Suprapubic skin (tissue), 4 donors: ENCODE measurements around the gene PLS1. TPM values are rescaled to one million over a fixed set of nuclear protein-coding genes. Genes with fewer than 3 reads are reported as not detected.
"Not testable (repeated sequence)": the region's sequence is repeated elsewhere in the genome, so short reads cannot be mapped to it uniquely, and the experiment has no call there.

Experiments used
- DNase-seq, 2 donors: peaks; one replicate each; pipeline ENCODE4 v3.0.0-alpha.2; 2019; ENCODE audit warnings: low spot score in 2 of 2
- H3K27ac ChIP-seq: fragments of 200-600 bp; sonication (generic); one replicate; pipeline ENCODE4 v1.5.1; 2019
- H3K27me3 ChIP-seq: fragments of 200-600 bp; sonication (generic); one replicate; pipeline ENCODE4 v1.5.1; 2019
- H3K36me3 ChIP-seq: fragments of 200-600 bp; sonication (generic); one replicate; pipeline ENCODE4 v1.5.1; 2019
- H3K4me1 ChIP-seq: fragments of 200-600 bp; sonication (generic); one replicate; pipeline ENCODE4 v1.5.1; 2019
- H3K4me3 ChIP-seq: fragments of 200-600 bp; sonication (generic); one replicate; pipeline ENCODE4 v1.5.1; 2019; ENCODE audit warnings: mild to moderate bottlenecking
- H3K9me3 ChIP-seq: fragments of 200-600 bp; sonication (generic); one replicate; pipeline ENCODE4 v1.5.1; 2019
- EP300 ChIP-seq: sonication (generic); formaldehyde crosslinking; IDR thresholded peaks from one replicate; pipeline ENCODE4 v1.6.1; 2017; ENCODE audit warnings: antibody characterized with exemption
- POLR2A ChIP-seq, 2 donors: fragments of 450-650 bp; IDR thresholded peaks; one replicate each; pipeline ENCODE4 v1.6.1; 2017; ENCODE audit warnings: antibody characterized with exemption in 2 of 2, mild to moderate bottlenecking in 2 of 2, moderate library complexity in 2 of 2
- POLR2AphosphoS5 ChIP-seq, 3 donors: sonication (generic); formaldehyde crosslinking; IDR thresholded peaks; one replicate each; pipeline ENCODE4 v1.6.1; 2017; ENCODE audit warnings: antibody characterized with exemption in 3 of 3
- WGBS: methylation state at CpG from one replicate; pipeline ENCODE4 v1.1.5; 2018; 5-methylcytosine and 5-hydroxymethylcytosine counted together
- total RNA-seq, 4 donors: library from RNA; depleted of rRNA; stranded (reverse); fragments of >200 nt; gene quantifications; one replicate each; pipeline ENCODE4 v1.1.0, GENCODE V29; 2016
- TF ChIP-seq, protein P1 (sequence below), 2 donors: fragments of 200-600 bp in 1 of 2; fragments of 450-650 bp in 1 of 2; sonication (generic) in 1 of 2; IDR thresholded peaks; one replicate each; pipeline ENCODE4 v1.5.1; 2016 to 2019; ENCODE audit warnings: antibody characterized with exemption in 2 of 2, mild to moderate bottlenecking in 1 of 2, moderate library complexity in 1 of 2

PLS1 gene
- total RNA-seq, 4 donors from 2014 or later = 4.4 to 9.1 (median 7.5) TPM

GRCh38 chr3:142734834-142735233, 138.6 kb downstream of the PLS1 start:
- 100% methylated on average over 2 of the region's 2 CpGs for WGBS
- H3K36me3 ChIP-seq = no peaks in the 10 kb centered on the region
- no peaks in the 10 kb centered on the region for H3K4me1 ChIP-seq
- H3K4me3 ChIP-seq = no peak overlapping the region
- H3K9me3 ChIP-seq = no peaks in the 10 kb centered on the region
- TF ChIP-seq, protein P1, sequence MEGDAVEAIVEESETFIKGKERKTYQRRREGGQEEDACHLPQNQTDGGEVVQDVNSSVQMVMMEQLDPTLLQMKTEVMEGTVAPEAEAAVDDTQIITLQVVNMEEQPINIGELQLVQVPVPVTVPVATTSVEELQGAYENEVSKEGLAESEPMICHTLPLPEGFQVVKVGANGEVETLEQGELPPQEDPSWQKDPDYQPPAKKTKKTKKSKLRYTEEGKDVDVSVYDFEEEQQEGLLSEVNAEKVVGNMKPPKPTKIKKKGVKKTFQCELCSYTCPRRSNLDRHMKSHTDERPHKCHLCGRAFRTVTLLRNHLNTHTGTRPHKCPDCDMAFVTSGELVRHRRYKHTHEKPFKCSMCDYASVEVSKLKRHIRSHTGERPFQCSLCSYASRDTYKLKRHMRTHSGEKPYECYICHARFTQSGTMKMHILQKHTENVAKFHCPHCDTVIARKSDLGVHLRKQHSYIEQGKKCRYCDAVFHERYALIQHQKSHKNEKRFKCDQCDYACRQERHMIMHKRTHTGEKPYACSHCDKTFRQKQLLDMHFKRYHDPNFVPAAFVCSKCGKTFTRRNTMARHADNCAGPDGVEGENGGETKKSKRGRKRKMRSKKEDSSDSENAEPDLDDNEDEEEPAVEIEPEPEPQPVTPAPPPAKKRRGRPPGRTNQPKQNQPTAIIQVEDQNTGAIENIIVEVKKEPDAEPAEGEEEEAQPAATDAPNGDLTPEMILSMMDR (IDR thresholded peaks at IDR 0.05) = no peak
- no peak for TF ChIP-seq POLR2A (IDR thresholded peaks at IDR 0.05)
- TF ChIP-seq EP300 = no peak
- TF ChIP-seq POLR2AphosphoS5 (IDR thresholded peaks at IDR 0.05) = no peak
- H3K27me3 ChIP-seq = no peaks in the 10 kb centered on the region
- no peak overlapping the region for H3K27ac ChIP-seq
- no peak for DNase-seq

- Histone ChIP-seq H3K9me3 (no peaks in the 10 kb centered on the region), H3K4me1 (no peaks in the 10 kb centered on the region), H3K36me3 (no peaks in the 10 kb centered on the region), H3K27ac (no peak overlapping the region), H3K27me3 (no peaks in the 10 kb centered on the region), H3K4me3 (no peak overlapping the region)
- DNase-seq = no peak
- TF ChIP-seq POLR2AphosphoS5 (IDR thresholded peaks at IDR 0.05) (no peak), EP300 (no peak), POLR2A (IDR thresholded peaks at IDR 0.05) (no peak)
- TF ChIP-seq, protein P1 (IDR thresholded peaks at IDR 0.05) = no peak
These were observed 139.3 kb downstream of the PLS1 start for GRCh38 chr3:142735462-142735861.

GRCh38 chr3:142738396-142738795, 142.2 kb downstream of the PLS1 start:
- Histone ChIP-seq H3K27me3 (no peaks in the 10 kb centered on the region), H3K4me3 (no peak overlapping the region), H3K27ac (no peak overlapping the region), H3K4me1 (no peaks in the 10 kb centered on the region), H3K9me3 (no peaks in the 10 kb centered on the region), H3K36me3 (no peaks in the 10 kb centered on the region)
- no peak for DNase-seq
- TF ChIP-seq EP300 = no peak
- TF ChIP-seq, protein P1 (IDR thresholded peaks at IDR 0.05) = no peak
- no peak for TF ChIP-seq POLR2A (IDR thresholded peaks at IDR 0.05)
- TF ChIP-seq POLR2AphosphoS5 (IDR thresholded peaks at IDR 0.05) = no peak

- 94% methylated on average over 7 of the region's 7 CpGs for WGBS
- Histone ChIP-seq H3K36me3 (no peaks in the 10 kb centered on the region), H3K4me3 (no peak overlapping the region), H3K27ac (no peak overlapping the region), H3K27me3 (no peaks in the 10 kb centered on the region), H3K4me1 (no peaks in the 10 kb centered on the region), H3K9me3 (no peaks in the 10 kb centered on the region)
- TF ChIP-seq EP300 (no peak), POLR2AphosphoS5 (IDR thresholded peaks at IDR 0.05) (no peak), POLR2A (IDR thresholded peaks at IDR 0.05) (no peak)
- TF ChIP-seq, protein P1 (IDR thresholded peaks at IDR 0.05) = no peak
- no peak for DNase-seq
These were observed 150.5 kb downstream of the PLS1 start for GRCh38 chr3:142746646-142747045.

DNA sequence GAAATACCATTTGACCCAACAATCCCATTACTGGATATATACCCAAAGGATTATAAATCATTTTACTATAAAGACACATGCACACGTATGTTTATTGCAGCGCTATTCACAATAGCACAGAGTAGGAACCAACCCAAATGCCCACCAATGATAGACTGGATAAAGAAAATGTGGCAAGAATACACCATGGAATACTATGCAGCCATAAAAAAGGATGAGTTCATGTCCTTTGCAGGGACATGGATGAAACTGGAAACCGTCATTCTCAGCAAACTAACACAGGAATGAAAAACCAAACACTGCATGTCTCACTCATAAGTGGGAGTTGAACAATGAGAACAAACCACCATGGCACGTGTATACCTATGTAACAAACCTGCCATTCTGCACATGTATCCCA, 154.3 kb downstream of the PLS1 start:
- DNase-seq, H3K27ac ChIP-seq, H3K36me3 ChIP-seq, H3K4me1 ChIP-seq, H3K27me3 ChIP-seq, H3K9me3 ChIP-seq, H3K4me3 ChIP-seq: not testable (repeated sequence)
- WGBS = 95% methylated on average over 4 of the region's 4 CpGs

DNA sequence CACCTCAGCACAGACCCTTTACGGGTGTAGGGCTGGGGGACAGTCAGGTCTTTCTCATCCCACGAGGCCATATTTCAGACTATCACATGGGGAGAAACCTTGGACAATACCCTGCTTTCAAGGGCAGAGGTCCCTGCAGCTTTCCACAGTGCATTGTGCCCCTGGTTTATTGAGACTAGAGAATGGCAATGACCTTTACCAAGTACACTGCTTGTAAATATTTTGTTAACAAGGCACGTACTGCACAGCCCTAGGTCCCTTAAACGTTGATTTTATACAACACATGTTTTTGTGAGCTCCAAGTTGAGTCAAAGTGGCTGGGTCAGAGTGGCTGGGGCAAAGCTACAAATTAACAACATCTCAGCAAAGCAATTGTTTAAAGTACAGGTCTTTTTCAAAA, 156.4 kb downstream of the PLS1 start:
- H3K4me3 ChIP-seq, H3K27ac ChIP-seq, H3K36me3 ChIP-seq, H3K27me3 ChIP-seq, H3K9me3 ChIP-seq, H3K4me1 ChIP-seq, DNase-seq: not testable (repeated sequence)
- 80% methylated on average over 4 of the region's 4 CpGs for WGBS
